ENCODE results near the gene SHISA5. TPM values are rescaled to one million over a fixed set of nuclear protein-coding genes. Genes with fewer than 3 reads are reported as not detected.

The SHISA5 gene
- total and polyA plus RNA-seq, 2 experiments from 2014 or later = 192 to 369 TPM

DNA sequence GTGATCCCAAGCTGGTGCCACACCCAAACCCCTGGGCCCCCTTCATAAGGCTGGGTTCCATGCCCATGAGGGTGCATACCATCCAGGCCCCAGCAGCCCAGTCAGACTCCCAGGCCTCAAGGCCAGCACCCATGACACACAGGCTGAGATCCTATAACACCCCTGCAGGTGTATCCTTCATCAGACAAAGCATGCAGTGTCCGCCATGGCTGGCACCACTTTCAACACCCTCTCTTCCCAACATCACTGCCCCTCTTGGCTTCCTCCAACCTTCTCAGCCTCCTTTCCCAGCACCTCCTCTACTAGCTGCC, 67.5 kb downstream of the SHISA5 start:
- TF ChIP-seq EZH2phosphoT487 (IDR thresholded peaks at IDR 0.05; ENCODE audit: low read depth, severe bottlenecking, unreplicated experiment) (no peak), EZH2 (IDR thresholded peaks at IDR 0.05; ENCODE audit: borderline replicate concordance) (no peak)
- TF ChIP-seq, protein P1, sequence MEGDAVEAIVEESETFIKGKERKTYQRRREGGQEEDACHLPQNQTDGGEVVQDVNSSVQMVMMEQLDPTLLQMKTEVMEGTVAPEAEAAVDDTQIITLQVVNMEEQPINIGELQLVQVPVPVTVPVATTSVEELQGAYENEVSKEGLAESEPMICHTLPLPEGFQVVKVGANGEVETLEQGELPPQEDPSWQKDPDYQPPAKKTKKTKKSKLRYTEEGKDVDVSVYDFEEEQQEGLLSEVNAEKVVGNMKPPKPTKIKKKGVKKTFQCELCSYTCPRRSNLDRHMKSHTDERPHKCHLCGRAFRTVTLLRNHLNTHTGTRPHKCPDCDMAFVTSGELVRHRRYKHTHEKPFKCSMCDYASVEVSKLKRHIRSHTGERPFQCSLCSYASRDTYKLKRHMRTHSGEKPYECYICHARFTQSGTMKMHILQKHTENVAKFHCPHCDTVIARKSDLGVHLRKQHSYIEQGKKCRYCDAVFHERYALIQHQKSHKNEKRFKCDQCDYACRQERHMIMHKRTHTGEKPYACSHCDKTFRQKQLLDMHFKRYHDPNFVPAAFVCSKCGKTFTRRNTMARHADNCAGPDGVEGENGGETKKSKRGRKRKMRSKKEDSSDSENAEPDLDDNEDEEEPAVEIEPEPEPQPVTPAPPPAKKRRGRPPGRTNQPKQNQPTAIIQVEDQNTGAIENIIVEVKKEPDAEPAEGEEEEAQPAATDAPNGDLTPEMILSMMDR (IDR thresholded peaks at IDR 0.05; ENCODE audit: poor library complexity) = no peak
- 62% methylated on average over 1 of the region's 1 CpG for WGBS (ENCODE audit: low lambda C conversion rate, missing lambda C conversion rate)
- H3K4me3 ChIP-seq = no peak overlapping the region
- peaks cover 40% of the 10 kb centered on the region for H3K4me1 ChIP-seq (ENCODE audit: insufficient read depth)
- H3K9me2 ChIP-seq (replicated peaks; ENCODE audit: insufficient read depth) = no peaks in the 10 kb centered on the region
- H2AFZ ChIP-seq = no peak overlapping the region
- DNase-seq (ENCODE audit: low spot score) = no peak
- peaks cover 3% of the 10 kb centered on the region for H4K20me1 ChIP-seq (ENCODE audit: insufficient read depth, poor library complexity, severe bottlenecking)
- H3K36me3 ChIP-seq (replicated peaks; ENCODE audit: insufficient read depth, low read depth) = no peaks in the 10 kb centered on the region
- no peaks in the 10 kb centered on the region for H3K27me3 ChIP-seq
- no peaks in the 10 kb centered on the region for H3K9me3 ChIP-seq (ENCODE audit: low read depth)
- H3K27ac ChIP-seq = no peak overlapping the region
- H3K4me2 ChIP-seq = no peak overlapping the region
- H3K79me2 ChIP-seq = peaks cover 48% of the 10 kb centered on the region

- TF ChIP-seq EZH2phosphoT487 (IDR thresholded peaks at IDR 0.05; ENCODE audit: low read depth, severe bottlenecking, unreplicated experiment) (no peak), EZH2 (IDR thresholded peaks at IDR 0.05; ENCODE audit: borderline replicate concordance) (no peak)
- TF ChIP-seq, protein P1 (IDR thresholded peaks at IDR 0.05; ENCODE audit: poor library complexity) = peak; percentile 100
- no peaks in the 10 kb centered on the region for H3K9me3 ChIP-seq (ENCODE audit: low read depth)
- no peak overlapping the region for H2AFZ ChIP-seq
- H3K4me1 ChIP-seq (ENCODE audit: insufficient read depth) = peaks cover 40% of the 10 kb centered on the region
- no peak overlapping the region for H3K4me3 ChIP-seq
- peak overlapping the region; percentile 95 for H3K27ac ChIP-seq
- H3K27me3 ChIP-seq = no peaks in the 10 kb centered on the region
- H3K9me2 ChIP-seq (replicated peaks; ENCODE audit: insufficient read depth) = no peaks in the 10 kb centered on the region
- peak; percentile 92 for DNase-seq (ENCODE audit: low spot score)
- H3K4me2 ChIP-seq = no peak overlapping the region
- WGBS (ENCODE audit: low lambda C conversion rate, missing lambda C conversion rate) = 51% methylated on average over 7 of the region's 7 CpGs
- H3K36me3 ChIP-seq (replicated peaks; ENCODE audit: insufficient read depth, low read depth) = no peaks in the 10 kb centered on the region
- no peaks in the 10 kb centered on the region for H4K20me1 ChIP-seq (ENCODE audit: insufficient read depth, poor library complexity, severe bottlenecking)
- H3K79me2 ChIP-seq = peaks cover 48% of the 10 kb centered on the region
Measured at GRCh38 chr3:48435774-48436476, 68.0 kb downstream of the SHISA5 start.

DNA sequence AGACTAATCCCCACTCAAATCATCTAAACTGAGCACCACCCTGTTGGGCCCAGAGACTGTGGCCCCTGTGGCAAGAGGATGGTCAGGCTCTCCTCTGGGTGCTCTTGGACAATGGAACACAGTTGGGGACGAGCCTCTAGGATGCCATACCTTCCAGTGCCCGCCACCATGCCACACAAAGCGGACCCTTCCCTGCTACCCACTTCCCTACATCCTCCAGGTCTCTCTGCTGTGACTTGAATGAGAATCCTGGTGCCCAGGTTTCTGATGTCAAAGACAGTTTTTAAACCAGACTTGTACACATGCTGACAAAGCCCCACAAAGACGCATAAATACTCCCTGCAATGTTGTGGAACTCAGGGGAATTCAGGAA, 68.8 kb downstream of the SHISA5 start:
- Histone ChIP-seq H3K4me1 (ENCODE audit: insufficient read depth) (peaks cover 47% of the 10 kb centered on the region), H3K9me2 (replicated peaks; ENCODE audit: insufficient read depth) (no peaks in the 10 kb centered on the region), H3K27ac (peak overlapping the region; percentile 95), H3K4me3 (no peak overlapping the region), H3K79me2 (peaks cover 47% of the 10 kb centered on the region), H3K27me3 (no peaks in the 10 kb centered on the region), H3K36me3 (replicated peaks; ENCODE audit: insufficient read depth, low read depth) (no peaks in the 10 kb centered on the region), H3K9me3 (ENCODE audit: low read depth) (no peaks in the 10 kb centered on the region), H4K20me1 (ENCODE audit: insufficient read depth, poor library complexity, severe bottlenecking) (no peaks in the 10 kb centered on the region), H3K4me2 (no peak overlapping the region), H2AFZ (no peak overlapping the region)
- TF ChIP-seq EZH2phosphoT487 (IDR thresholded peaks at IDR 0.05; ENCODE audit: low read depth, severe bottlenecking, unreplicated experiment) (no peak), EZH2 (IDR thresholded peaks at IDR 0.05; ENCODE audit: borderline replicate concordance) (no peak)
- TF ChIP-seq, protein P1 (IDR thresholded peaks at IDR 0.05; ENCODE audit: poor library complexity) = no peak
- WGBS (ENCODE audit: low lambda C conversion rate, missing lambda C conversion rate) = 97% methylated on average over 4 of the region's 4 CpGs
- DNase-seq (ENCODE audit: low spot score) = no peak
